WTC11 (cell line): ENCODE data around the gene USP16. TPM values are rescaled to one million over a fixed set of nuclear protein-coding genes. Genes with fewer than 3 reads are reported as not detected.
"Not testable (repeated sequence)": the region's sequence is repeated elsewhere in the genome, so short reads cannot be mapped to it uniquely, and the experiment has no call there.

ENCODE experiments used
- ATAC-seq: fragments of 200-7000 bp; cut with Tn5 transposase; 2 replicates; pipeline ENCODE4 v1.10.0; 2021; ENCODE audit warnings: mild to moderate bottlenecking, moderate library complexity
- CTCF ChIA-PET: fragments of 300-600 bp; sonication (Branson Sonifier 250); formaldehyde crosslinking; loops from one replicate; lab custom pipeline; 2021; ENCODE audit warnings: antibody characterized with exemption; lab: Charles Lee
- POLR2A ChIA-PET: fragments of 350-600 bp; sonication (Branson Sonifier 250); formaldehyde crosslinking; loops from one replicate; lab custom pipeline; 2021; ENCODE audit warnings: antibody characterized with exemption; lab: Charles Lee
- DNase-seq: peaks from one replicate; pipeline ENCODE4 v3.0.0; 2021; ENCODE audit warnings: low spot score
- H3K27ac Mint-ChIP-seq: 2 replicates; pipeline ENCODE4 v1.8.0; 2021; ENCODE audit warnings: mixed read lengths
- H3K27me3 Mint-ChIP-seq: 2 replicates; pipeline ENCODE4 v1.8.0; 2021; ENCODE audit warnings: low read depth, mild to moderate bottlenecking, moderate library complexity, mixed read lengths
- H3K36me3 Mint-ChIP-seq: 2 replicates; pipeline ENCODE4 v1.8.0; 2021; ENCODE audit warnings: mixed read lengths
- H3K4me1 Mint-ChIP-seq: 2 replicates; pipeline ENCODE4 v1.8.0; 2022; ENCODE audit warnings: mixed read lengths
- H3K4me3 Mint-ChIP-seq: 2 replicates; pipeline ENCODE4 v1.8.0; 2021; ENCODE audit warnings: mild to moderate bottlenecking, moderate library complexity, mixed read lengths
- H3K9me3 Mint-ChIP-seq: 2 replicates; pipeline ENCODE4 v1.8.0; 2021; ENCODE audit warnings: mixed read lengths
- CBFB ChIP-seq: sonication (generic); formaldehyde crosslinking; IDR thresholded peaks from 2 replicates; pipeline ENCODE4 v1.8.1; 2022; ENCODE audit warnings: mild to moderate bottlenecking, low read depth, missing genetic modification reagents
- CREB1 ChIP-seq: sonication (generic); formaldehyde crosslinking; IDR thresholded peaks from 2 replicates; pipeline ENCODE4 v1.8.0; 2023; ENCODE audit warnings: mild to moderate bottlenecking, missing genetic modification reagents
- CREM ChIP-seq: sonication (generic); formaldehyde crosslinking; IDR thresholded peaks from 2 replicates; pipeline ENCODE4 v1.8.1; 2022; ENCODE audit warnings: mild to moderate bottlenecking, missing genetic modification reagents, moderate library complexity
- ETV6 ChIP-seq: sonication (generic); formaldehyde crosslinking; IDR thresholded peaks from 2 replicates; pipeline ENCODE4 v1.8.1; 2022; ENCODE audit warnings: mild to moderate bottlenecking, missing genetic modification reagents
- GRHL2 ChIP-seq: fragments of 250-450 bp; sonication (Bioruptor Pico); IDR thresholded peaks from 2 replicates; pipeline ENCODE4 v1.8.0; 2022; ENCODE audit warnings: mild to moderate bottlenecking, moderate library complexity; ENCODE audit not compliant: insufficient replicate concordance, severe bottlenecking
- GTF2I ChIP-seq: fragments of 250-450 bp; sonication (Bioruptor Pico); conservative IDR thresholded peaks from 2 replicates; pipeline ENCODE4 v1.4.0; 2021; ENCODE audit warnings: mild to moderate bottlenecking
- HMGA2 ChIP-seq: fragments of 250-450 bp; sonication (Bioruptor Pico); IDR thresholded peaks from 2 replicates; pipeline ENCODE4 v1.4.0; 2021; ENCODE audit warnings: mild to moderate bottlenecking, moderate library complexity
- NFYB ChIP-seq: sonication (generic); formaldehyde crosslinking; conservative IDR thresholded peaks from 2 replicates; pipeline ENCODE4 v1.8.0; 2022; ENCODE audit warnings: low read depth, missing genetic modification reagents
- RELA ChIP-seq: sonication (generic); formaldehyde crosslinking; IDR thresholded peaks from 2 replicates; pipeline ENCODE4 v1.8.1; 2022; ENCODE audit warnings: missing genetic modification reagents, mild to moderate bottlenecking, borderline replicate concordance
- SP1 ChIP-seq: sonication (generic); formaldehyde crosslinking; conservative IDR thresholded peaks from 2 replicates; pipeline ENCODE4 v1.8.1; 2022; ENCODE audit warnings: missing genetic modification reagents
- TEAD1 ChIP-seq: sonication (generic); formaldehyde crosslinking; IDR thresholded peaks from 2 replicates; pipeline ENCODE4 v1.8.0; 2022; ENCODE audit warnings: mild to moderate bottlenecking, missing genetic modification reagents
- ZNF232 ChIP-seq: sonication (generic); formaldehyde crosslinking; IDR thresholded peaks from 2 replicates; pipeline ENCODE4 v1.8.0; 2022; ENCODE audit warnings: mild to moderate bottlenecking, missing genetic modification reagents
- total RNA-seq: library from RNA; stranded (reverse); gene quantifications from 3 replicates; pipeline ENCODE4 v1.2.3, GENCODE V29; 2021
- TF ChIP-seq, protein P1 (sequence below): sonication (generic); formaldehyde crosslinking; conservative IDR thresholded peaks from 2 replicates; pipeline ENCODE4 v1.8.1; 2023; ENCODE audit warnings: mild to moderate bottlenecking, low read depth, missing genetic modification reagents, moderate library complexity
- TF ChIP-seq, protein P2 (sequence below): sonication (generic); formaldehyde crosslinking; IDR thresholded peaks from 2 replicates; pipeline ENCODE4 v1.8.0; 2023; ENCODE audit warnings: mild to moderate bottlenecking, missing genetic modification reagents
- TF ChIP-seq, protein P3 (sequence below): sonication (generic); formaldehyde crosslinking; IDR thresholded peaks from 2 replicates; pipeline ENCODE4 v1.8.1; 2023; ENCODE audit warnings: mild to moderate bottlenecking, missing genetic modification reagents
- TF ChIP-seq, protein P4 (sequence below): sonication (generic); formaldehyde crosslinking; IDR thresholded peaks from 2 replicates; pipeline ENCODE4 v1.8.1; 2022; ENCODE audit warnings: missing genetic modification reagents, borderline replicate concordance

Gene USP16
- total RNA-seq, 1 experiment from 2014 or later: 20.8 TPM

DNA sequence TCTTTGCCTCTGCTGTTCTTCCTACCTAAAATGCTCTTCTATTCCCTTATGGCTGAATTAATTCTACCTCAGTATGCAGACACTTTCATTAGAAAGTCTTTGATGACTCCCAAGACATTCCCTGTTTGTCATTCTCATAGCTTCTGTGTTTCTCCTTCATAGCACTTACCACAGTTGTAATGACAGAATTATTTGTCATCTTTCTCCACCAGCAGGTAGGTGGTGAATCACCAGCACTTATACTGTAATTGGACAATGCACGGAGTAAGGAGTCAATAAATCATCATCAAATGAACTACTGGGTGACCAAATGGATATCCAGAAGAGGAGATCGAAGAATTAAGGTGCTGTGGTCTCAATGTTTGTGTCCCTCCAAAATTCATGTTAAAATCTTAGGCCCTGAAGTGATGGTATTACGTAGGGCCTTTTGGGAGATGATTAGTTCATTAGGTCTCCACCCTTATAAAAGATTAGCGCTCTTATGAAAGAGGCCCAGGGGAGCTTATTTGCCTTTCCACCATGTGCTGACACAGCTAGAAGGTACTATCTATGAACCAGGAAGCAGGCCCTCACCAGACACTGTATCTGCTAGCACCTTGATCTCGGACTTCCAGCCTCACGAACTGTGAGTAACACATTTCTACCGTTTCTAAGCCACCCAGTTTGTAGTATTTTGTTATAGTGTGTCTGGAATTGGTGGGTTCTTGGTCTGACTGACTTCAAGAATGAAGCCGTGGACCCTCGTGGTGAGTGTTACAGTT lies 51.4 kb downstream of the USP16 start:
- TF ChIP-seq GRHL2 (CRISPR knock-in tag): no peak
- TF ChIP-seq, protein P1, sequence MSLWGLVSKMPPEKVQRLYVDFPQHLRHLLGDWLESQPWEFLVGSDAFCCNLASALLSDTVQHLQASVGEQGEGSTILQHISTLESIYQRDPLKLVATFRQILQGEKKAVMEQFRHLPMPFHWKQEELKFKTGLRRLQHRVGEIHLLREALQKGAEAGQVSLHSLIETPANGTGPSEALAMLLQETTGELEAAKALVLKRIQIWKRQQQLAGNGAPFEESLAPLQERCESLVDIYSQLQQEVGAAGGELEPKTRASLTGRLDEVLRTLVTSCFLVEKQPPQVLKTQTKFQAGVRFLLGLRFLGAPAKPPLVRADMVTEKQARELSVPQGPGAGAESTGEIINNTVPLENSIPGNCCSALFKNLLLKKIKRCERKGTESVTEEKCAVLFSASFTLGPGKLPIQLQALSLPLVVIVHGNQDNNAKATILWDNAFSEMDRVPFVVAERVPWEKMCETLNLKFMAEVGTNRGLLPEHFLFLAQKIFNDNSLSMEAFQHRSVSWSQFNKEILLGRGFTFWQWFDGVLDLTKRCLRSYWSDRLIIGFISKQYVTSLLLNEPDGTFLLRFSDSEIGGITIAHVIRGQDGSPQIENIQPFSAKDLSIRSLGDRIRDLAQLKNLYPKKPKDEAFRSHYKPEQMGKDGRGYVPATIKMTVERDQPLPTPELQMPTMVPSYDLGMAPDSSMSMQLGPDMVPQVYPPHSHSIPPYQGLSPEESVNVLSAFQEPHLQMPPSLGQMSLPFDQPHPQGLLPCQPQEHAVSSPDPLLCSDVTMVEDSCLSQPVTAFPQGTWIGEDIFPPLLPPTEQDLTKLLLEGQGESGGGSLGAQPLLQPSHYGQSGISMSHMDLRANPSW (CRISPR knock-in tag): no peak
- TF ChIP-seq HMGA2 (CRISPR knock-in tag): no peak
- Mint-ChIP-seq H3K4me3 (no peak overlapping the region), H3K27me3 (peaks cover 4% of the 10 kb centered on the region), H3K9me3 (peaks cover 3% of the 10 kb centered on the region; the same call in 1 of the 2 replicates), H3K27ac (no peak overlapping the region), H3K4me1 (peaks cover 19% of the 10 kb centered on the region), H3K36me3 (peaks cover 11% of the 10 kb centered on the region)
- ATAC-seq: no peak
- CTCF ChIA-PET: interaction anchor here (1.5 to 2.0 kb wide), 2 partner anchors 272 to 301 kb away, joined by 4 read pairs; no protein-coding TSS in a partner anchor
- no peak for DNase-seq
- POLR2A ChIA-PET: no interaction called here

DNA sequence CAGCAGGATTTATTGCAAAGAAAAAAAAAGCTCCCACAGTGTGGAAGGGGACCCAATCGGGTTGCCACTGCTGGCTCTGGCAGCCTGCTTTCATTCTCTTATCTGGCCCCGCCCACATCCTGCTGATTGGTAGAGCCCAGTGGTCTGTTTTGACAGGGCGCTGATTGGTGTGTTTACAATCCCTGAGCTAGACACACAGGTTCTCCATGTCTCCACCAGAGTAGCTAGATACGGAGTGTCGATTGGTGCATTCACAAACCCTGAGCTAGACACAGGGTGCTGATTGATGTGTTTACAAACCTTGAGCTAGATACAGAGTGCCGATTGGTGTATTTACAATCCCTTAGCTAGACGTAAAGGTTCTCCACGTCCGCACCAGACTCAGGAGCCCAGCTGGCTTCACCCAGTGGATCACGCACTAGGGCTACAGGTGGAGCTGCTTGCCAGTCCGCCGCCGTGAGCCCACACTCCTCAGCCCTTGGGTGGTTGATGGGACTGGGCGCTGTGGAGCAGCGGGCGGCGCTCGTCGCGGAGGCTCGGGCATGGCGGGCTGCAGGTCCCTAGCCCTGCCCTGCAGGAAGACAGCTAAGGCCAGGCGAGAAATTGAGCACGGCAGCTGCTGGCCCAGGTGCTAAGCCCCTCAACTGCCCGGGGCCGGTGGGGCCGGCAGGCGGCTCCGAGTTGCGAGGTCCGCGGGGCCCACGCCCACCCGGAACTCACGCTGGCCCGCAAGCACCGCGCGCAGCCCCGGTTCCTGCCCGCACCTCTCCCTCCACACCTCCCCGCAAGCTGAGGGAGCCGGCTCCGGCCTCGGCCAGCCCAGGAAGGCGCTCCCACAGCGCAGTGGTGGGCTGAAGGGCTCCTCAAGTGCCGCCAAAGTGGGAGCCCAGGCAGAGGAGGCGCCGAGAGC lies 52.5 kb downstream of the USP16 start:
- H3K4me3 Mint-ChIP-seq: peak overlapping the region; percentile 53
- ATAC-seq: not testable (repeated sequence)
- POLR2A ChIA-PET: interaction anchor here (0.6 to 0.8 kb wide), 2 partner anchors 84 to 157 kb away, joined by 3 read pairs; partner anchors contain the start of gene LTN1

DNA sequence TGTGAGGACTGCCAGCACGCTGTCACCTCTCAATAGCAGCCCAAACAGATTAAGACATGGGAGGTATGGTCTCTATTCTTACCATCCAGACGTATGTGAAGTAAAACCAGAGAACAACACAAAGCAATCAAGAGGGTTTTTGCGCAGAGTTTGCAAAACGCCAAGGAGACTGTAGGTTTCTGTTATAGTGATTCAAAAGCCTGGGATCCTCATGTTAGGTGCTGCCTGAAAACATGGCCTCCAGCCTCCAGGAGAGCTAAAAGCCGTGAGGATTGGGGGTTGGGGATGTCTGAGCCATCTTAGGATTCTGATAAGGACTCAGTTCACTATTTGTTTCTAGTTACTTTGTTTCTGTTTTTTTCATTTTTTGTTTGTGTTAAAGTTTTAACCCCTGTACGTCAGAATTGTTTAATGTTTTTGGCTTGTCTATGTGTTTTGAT lies 53.2 kb downstream of the USP16 start:
- DNase-seq (no peak), ATAC-seq (no peak)
- peak overlapping the region; percentile 53 for H3K4me3 Mint-ChIP-seq
- no peak overlapping the region for H3K27ac Mint-ChIP-seq
- H3K4me1 Mint-ChIP-seq: peaks cover 6% of the 10 kb centered on the region
- peaks cover 3% of the 10 kb centered on the region; the same call in 1 of the 2 replicates for H3K9me3 Mint-ChIP-seq
- no peak for TF ChIP-seq CBFB (CRISPR knock-in tag)
- TF ChIP-seq SP1 (CRISPR knock-in tag): no peak
- TF ChIP-seq, protein P2, sequence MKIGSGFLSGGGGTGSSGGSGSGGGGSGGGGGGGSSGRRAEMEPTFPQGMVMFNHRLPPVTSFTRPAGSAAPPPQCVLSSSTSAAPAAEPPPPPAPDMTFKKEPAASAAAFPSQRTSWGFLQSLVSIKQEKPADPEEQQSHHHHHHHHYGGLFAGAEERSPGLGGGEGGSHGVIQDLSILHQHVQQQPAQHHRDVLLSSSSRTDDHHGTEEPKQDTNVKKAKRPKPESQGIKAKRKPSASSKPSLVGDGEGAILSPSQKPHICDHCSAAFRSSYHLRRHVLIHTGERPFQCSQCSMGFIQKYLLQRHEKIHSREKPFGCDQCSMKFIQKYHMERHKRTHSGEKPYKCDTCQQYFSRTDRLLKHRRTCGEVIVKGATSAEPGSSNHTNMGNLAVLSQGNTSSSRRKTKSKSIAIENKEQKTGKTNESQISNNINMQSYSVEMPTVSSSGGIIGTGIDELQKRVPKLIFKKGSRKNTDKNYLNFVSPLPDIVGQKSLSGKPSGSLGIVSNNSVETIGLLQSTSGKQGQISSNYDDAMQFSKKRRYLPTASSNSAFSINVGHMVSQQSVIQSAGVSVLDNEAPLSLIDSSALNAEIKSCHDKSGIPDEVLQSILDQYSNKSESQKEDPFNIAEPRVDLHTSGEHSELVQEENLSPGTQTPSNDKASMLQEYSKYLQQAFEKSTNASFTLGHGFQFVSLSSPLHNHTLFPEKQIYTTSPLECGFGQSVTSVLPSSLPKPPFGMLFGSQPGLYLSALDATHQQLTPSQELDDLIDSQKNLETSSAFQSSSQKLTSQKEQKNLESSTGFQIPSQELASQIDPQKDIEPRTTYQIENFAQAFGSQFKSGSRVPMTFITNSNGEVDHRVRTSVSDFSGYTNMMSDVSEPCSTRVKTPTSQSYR (CRISPR knock-in tag): no peak
- TF ChIP-seq CREB1: no peak
- TF ChIP-seq ETV6 (CRISPR knock-in tag): no peak
- TF ChIP-seq, protein P3, sequence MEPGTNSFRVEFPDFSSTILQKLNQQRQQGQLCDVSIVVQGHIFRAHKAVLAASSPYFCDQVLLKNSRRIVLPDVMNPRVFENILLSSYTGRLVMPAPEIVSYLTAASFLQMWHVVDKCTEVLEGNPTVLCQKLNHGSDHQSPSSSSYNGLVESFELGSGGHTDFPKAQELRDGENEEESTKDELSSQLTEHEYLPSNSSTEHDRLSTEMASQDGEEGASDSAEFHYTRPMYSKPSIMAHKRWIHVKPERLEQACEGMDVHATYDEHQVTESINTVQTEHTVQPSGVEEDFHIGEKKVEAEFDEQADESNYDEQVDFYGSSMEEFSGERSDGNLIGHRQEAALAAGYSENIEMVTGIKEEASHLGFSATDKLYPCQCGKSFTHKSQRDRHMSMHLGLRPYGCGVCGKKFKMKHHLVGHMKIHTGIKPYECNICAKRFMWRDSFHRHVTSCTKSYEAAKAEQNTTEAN (CRISPR knock-in tag): no peak
- TF ChIP-seq RELA (CRISPR knock-in tag): no peak
- no peak for TF ChIP-seq TEAD1 (CRISPR knock-in tag)
- TF ChIP-seq GTF2I (CRISPR knock-in tag): no peak
- no peak for TF ChIP-seq CREM (CRISPR knock-in tag)
- TF ChIP-seq, protein P4, sequence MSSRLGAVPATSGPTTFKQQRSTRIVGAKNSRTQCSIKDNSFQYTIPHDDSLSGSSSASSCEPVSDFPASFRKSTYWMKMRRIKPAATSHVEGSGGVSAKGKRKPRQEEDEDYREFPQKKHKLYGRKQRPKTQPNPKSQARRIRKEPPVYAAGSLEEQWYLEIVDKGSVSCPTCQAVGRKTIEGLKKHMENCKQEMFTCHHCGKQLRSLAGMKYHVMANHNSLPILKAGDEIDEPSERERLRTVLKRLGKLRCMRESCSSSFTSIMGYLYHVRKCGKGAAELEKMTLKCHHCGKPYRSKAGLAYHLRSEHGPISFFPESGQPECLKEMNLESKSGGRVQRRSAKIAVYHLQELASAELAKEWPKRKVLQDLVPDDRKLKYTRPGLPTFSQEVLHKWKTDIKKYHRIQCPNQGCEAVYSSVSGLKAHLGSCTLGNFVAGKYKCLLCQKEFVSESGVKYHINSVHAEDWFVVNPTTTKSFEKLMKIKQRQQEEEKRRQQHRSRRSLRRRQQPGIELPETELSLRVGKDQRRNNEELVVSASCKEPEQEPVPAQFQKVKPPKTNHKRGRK (CRISPR knock-in tag): no peak
- TF ChIP-seq ZNF232: no peak
- TF ChIP-seq, protein P1 (CRISPR knock-in tag): no peak
- TF ChIP-seq, all 79 proteins: peak for 0
- Mint-ChIP-seq H3K36me3 (peaks cover 8% of the 10 kb centered on the region), H3K27me3 (peaks cover 6% of the 10 kb centered on the region)
- ChIA-PET CTCF (no interaction called here), POLR2A (interaction anchor here (0.6 kb wide), 1 partner anchor 157 kb away, joined by 3 read pairs; no protein-coding TSS in a partner anchor)

More for the DNA sequence above, 52.5 kb downstream of the USP16 start:
- H3K9me3 Mint-ChIP-seq, H3K27ac Mint-ChIP-seq, H3K27me3 Mint-ChIP-seq: not testable (repeated sequence)
- H3K4me1 Mint-ChIP-seq: peaks cover 13% of the 10 kb centered on the region
- DNase-seq: peak; percentile 37
- peaks cover 11% of the 10 kb centered on the region for H3K36me3 Mint-ChIP-seq
- peak; percentile 71 for TF ChIP-seq NFYB (CRISPR knock-in tag)
- CTCF ChIA-PET: interaction anchor here (1.5 to 2.0 kb wide), 2 partner anchors 271 to 300 kb away, joined by 4 read pairs; no protein-coding TSS in a partner anchor
